B cell (primary cell): ENCODE measurements around the gene CTNS. TPM values are rescaled to one million over a fixed set of nuclear protein-coding genes. Genes with fewer than 3 reads are reported as not detected.

Source experiments
- ATAC-seq: fragments of 200-7000 bp; cut with Tn5 transposase; one replicate; pipeline ENCODE4 v1.10.0; 2021; ENCODE audit warnings: low read depth, mild to moderate bottlenecking, moderate number of reproducible peaks, moderate library complexity
- CTCF ChIA-PET: fragments of 350-600 bp; sonication (Branson Sonifier 250); formaldehyde crosslinking; loops from one replicate; lab custom pipeline; 2021; ENCODE audit warnings: antibody characterized with exemption, inconsistent platforms; lab: Charles Lee
- POLR2A ChIA-PET: fragments of 350-600 bp; sonication (Branson Sonifier 250); formaldehyde crosslinking; loops from one replicate; lab custom pipeline; 2021; ENCODE audit warnings: antibody characterized with exemption; lab: Charles Lee
- DNase-seq: peaks from one replicate; pipeline ENCODE4 v3.0.0; 2013
- H2AFZ ChIP-seq: 2 replicates; pipeline ENCODE4 v1.6.1; 2012; ENCODE audit warnings: mild to moderate bottlenecking, low read depth, low read length; ENCODE audit not compliant: insufficient read depth, poor library complexity, severe bottlenecking
- H3K27ac ChIP-seq, 2 donors: 1 replicate in 1 of 2; 2 replicates in 1 of 2; pipeline ENCODE4 v1.5.1; 2012 to 2013; ENCODE audit warnings: low read length in 2 of 2, mild to moderate bottlenecking in 2 of 2, moderate library complexity in 1 of 2
- H3K27me3 ChIP-seq, 4 experiments: fragments of 200-600 bp in 1 of 4; sonication (generic) in 1 of 4; replicated peaks in 1 of 4; 1 replicate in 2 of 4; 2 replicates in 2 of 4; pipeline versions ENCODE4 v1.6.1 to v1.7.0; 2013 to 2016; ENCODE audit warnings: low read length in 3 of 4, mild to moderate bottlenecking in 2 of 4, mixed read lengths in 1 of 4, moderate library complexity in 1 of 4; ENCODE audit not compliant: insufficient read depth in 4 of 4, control insufficient read depth in 3 of 4; ENCODE audit errors: control extremely low read depth in 1 of 4
- H3K36me3 ChIP-seq, 2 experiments: replicated peaks in 1 of 2; 1 replicate in 1 of 2; 2 replicates in 1 of 2; pipeline versions ENCODE4 v1.6.1 to v1.7.1; 2013; ENCODE audit warnings: low read length in 1 of 2; ENCODE audit not compliant: insufficient read depth in 2 of 2, control insufficient read depth in 1 of 2; ENCODE audit errors: control extremely low read depth in 1 of 2, extremely low read depth in 1 of 2
- H3K4me1 ChIP-seq, 2 donors: fragments of 200-600 bp in 1 of 2; sonication (generic) in 1 of 2; 1 replicate in 1 of 2; 2 replicates in 1 of 2; pipeline versions ENCODE4 v1.5.1 to v1.6.1; 2013 to 2017; ENCODE audit warnings: low read length in 2 of 2; ENCODE audit not compliant: control insufficient read depth in 2 of 2, insufficient read depth in 2 of 2
- H3K4me2 ChIP-seq: replicated peaks from 2 replicates; pipeline ENCODE3; 2012; ENCODE audit warnings: mild to moderate bottlenecking, low read depth, low read length; ENCODE audit not compliant: poor library complexity, severe bottlenecking
- H3K4me3 ChIP-seq, 5 experiments: fragments of 200-600 bp in 1 of 5; sonication (generic) in 1 of 5; 1 replicate in 3 of 5; 2 replicates in 2 of 5; pipeline versions ENCODE4 v1.5.1 to v1.7.0; 2011 to 2016; ENCODE audit warnings: low read length in 4 of 5, mild to moderate bottlenecking in 4 of 5, low read depth in 2 of 5, control low read depth in 1 of 5, moderate library complexity in 1 of 5; ENCODE audit not compliant: insufficient read depth in 1 of 5; ENCODE audit errors: control extremely low read depth in 1 of 5, extremely low read depth in 1 of 5
- H3K79me2 ChIP-seq: fragments of 200-600 bp; sonication (generic); one replicate; pipeline ENCODE4 v1.6.0; 2016; ENCODE audit warnings: low read length; ENCODE audit not compliant: control insufficient read depth, insufficient read depth
- H3K9ac ChIP-seq: fragments of 200-600 bp; sonication (generic); 2 replicates; pipeline ENCODE4 v1.6.1; 2017; ENCODE audit warnings: mild to moderate bottlenecking, low read length, moderate library complexity
- H3K9me3 ChIP-seq, 3 donors: one replicate each; pipeline versions ENCODE4 v1.6.1 to v1.7.1; 2013; ENCODE audit warnings: low read length in 2 of 3; ENCODE audit not compliant: control insufficient read depth in 2 of 3, insufficient read depth in 1 of 3; ENCODE audit errors: control extremely low read depth in 1 of 3
- H4K20me1 ChIP-seq: 2 replicates; pipeline ENCODE4 v1.6.0; 2012; ENCODE audit warnings: mild to moderate bottlenecking, low read length; ENCODE audit not compliant: insufficient read depth, control insufficient read depth, poor library complexity, severe bottlenecking
- H3K27ac Mint-ChIP-seq: one replicate; pipeline ENCODE4 v1.8.0; 2021; ENCODE audit warnings: mixed read lengths
- H3K27me3 Mint-ChIP-seq: one replicate; pipeline ENCODE4 v1.8.0; 2021; ENCODE audit warnings: mixed read lengths
- H3K4me1 Mint-ChIP-seq: one replicate; pipeline ENCODE4 v1.8.0; 2021; ENCODE audit warnings: mixed read lengths
- H3K4me3 Mint-ChIP-seq: one replicate; pipeline ENCODE4 v1.8.0; 2021; ENCODE audit warnings: mixed read lengths
- H3K9me3 Mint-ChIP-seq: one replicate; pipeline ENCODE4 v1.8.0; 2022; ENCODE audit warnings: mixed read lengths; ENCODE audit not compliant: insufficient read depth
- EZH2 ChIP-seq: IDR thresholded peaks from 2 replicates; pipeline ENCODE4 v1.6.1; 2012; ENCODE audit warnings: borderline replicate concordance, low read depth, mild to moderate bottlenecking, moderate library complexity, low read length; ENCODE audit not compliant: insufficient read depth, poor library complexity, severe bottlenecking
- WGBS: methylation state at CpG from one replicate; pipeline ENCODE4 v1.1.5; 2013; ENCODE audit warnings: missing lambda C conversion rate; ENCODE audit not compliant: insufficient coverage; 5-methylcytosine and 5-hydroxymethylcytosine counted together
- intact Hi-C: fragments of 100-400 bp; cut with micrococcal nuclease; formaldehyde crosslinking; loops from one replicate; pipeline ENCODE4 v1.10.0; 2022
- polyA plus RNA-seq: library from polyadenylated mRNA; depleted of rRNA; stranded (reverse); fragments of >200 nt; gene quantifications from 2 replicates; pipeline ENCODE4 v1.2.3, GENCODE V29; 2012
- total RNA-seq, 2 donors: library from RNA; stranded (reverse); fragments of 120-200 nt in 1 of 2; gene quantifications; 1 replicate in 1 of 2; 2 replicates in 1 of 2; pipeline versions ENCODE4 v1.2.3 to v1.2.4, GENCODE V29; 2013 to 2022
- TF ChIP-seq, protein P1 (sequence below): fragments of 200-600 bp; IDR thresholded peaks from one replicate; pipeline ENCODE4 v1.8.0; 2022; ENCODE audit warnings: antibody characterized with exemption, mild to moderate bottlenecking

Gene CTNS
- total and polyA plus RNA-seq, 2 donors (not counting 1 experiment from before 2014, with no cell fraction given) = 11.6 to 24.7 TPM

DNA sequence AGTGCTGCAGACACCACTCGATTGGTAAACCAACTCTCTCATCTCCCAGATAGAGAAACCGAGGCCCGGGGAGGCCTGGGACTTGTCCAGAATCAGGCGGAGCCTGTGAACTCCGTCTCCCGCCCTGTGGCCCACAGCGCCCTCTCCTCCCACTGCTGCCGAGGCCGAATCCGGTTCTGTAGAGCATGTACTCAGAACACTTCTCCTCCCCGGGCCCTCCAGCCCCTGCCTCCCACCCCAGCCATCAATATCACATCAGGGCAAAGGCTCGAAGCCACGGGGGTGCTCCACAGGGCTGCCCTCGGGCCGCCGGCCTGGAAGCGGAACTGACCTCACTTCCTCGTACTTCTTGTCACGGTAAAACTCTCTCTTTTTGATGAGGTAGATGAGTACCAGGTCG lies 45.0 kb downstream of the CTNS start:
- WGBS = 91% methylated on average over 13 of the region's 20 CpGs
- Histone ChIP-seq H3K27me3 (no peaks in the 10 kb centered on the region), H3K4me3 (no peak overlapping the region), H3K27ac (peak overlapping the region; percentile 36 to 56), H3K4me2 (no peak overlapping the region), H3K79me2 (peaks cover 29% of the 10 kb centered on the region), H3K4me1 (peaks cover 17 to 47% of the 10 kb centered on the region in 2 donors), H4K20me1 (peaks cover 79% of the 10 kb centered on the region), H3K9ac (no peak overlapping the region), H3K9me3 (peaks cover 0 to 7% (median 0%) of the 10 kb centered on the region in 3 donors), H3K36me3 (peaks cover 0 to 70% of the 10 kb centered on the region in 2 experiments), H2AFZ (no peak overlapping the region)
- ChIA-PET CTCF (interaction anchor here (1.2 to 5.2 kb wide), 5 partner anchors 11 to 145 kb away, joined by 3 to 184 read pairs (median 38); partner anchors contain the start of gene P2RX5), POLR2A (interaction anchor here (0.6 to 1.5 kb wide), 2 partner anchors 13 to 57 kb away, joined by 4 read pairs; no protein-coding TSS in a partner anchor)
- Mint-ChIP-seq H3K4me3 (no peak overlapping the region), H3K27me3 (no peaks in the 10 kb centered on the region), H3K9me3 (no peaks in the 10 kb centered on the region), H3K4me1 (peaks cover 44% of the 10 kb centered on the region), H3K27ac (peak overlapping the region; percentile 71)
- TF ChIP-seq, protein P1, sequence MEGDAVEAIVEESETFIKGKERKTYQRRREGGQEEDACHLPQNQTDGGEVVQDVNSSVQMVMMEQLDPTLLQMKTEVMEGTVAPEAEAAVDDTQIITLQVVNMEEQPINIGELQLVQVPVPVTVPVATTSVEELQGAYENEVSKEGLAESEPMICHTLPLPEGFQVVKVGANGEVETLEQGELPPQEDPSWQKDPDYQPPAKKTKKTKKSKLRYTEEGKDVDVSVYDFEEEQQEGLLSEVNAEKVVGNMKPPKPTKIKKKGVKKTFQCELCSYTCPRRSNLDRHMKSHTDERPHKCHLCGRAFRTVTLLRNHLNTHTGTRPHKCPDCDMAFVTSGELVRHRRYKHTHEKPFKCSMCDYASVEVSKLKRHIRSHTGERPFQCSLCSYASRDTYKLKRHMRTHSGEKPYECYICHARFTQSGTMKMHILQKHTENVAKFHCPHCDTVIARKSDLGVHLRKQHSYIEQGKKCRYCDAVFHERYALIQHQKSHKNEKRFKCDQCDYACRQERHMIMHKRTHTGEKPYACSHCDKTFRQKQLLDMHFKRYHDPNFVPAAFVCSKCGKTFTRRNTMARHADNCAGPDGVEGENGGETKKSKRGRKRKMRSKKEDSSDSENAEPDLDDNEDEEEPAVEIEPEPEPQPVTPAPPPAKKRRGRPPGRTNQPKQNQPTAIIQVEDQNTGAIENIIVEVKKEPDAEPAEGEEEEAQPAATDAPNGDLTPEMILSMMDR = no peak
- TF ChIP-seq EZH2 = no peak
- DNase-seq (no peak), ATAC-seq (no peak)
- intact Hi-C loops = no loop called here

GRCh38 chr17:3682033-3682432 lies 45.5 kb downstream of the CTNS start:
- Histone ChIP-seq H2AFZ (no peak overlapping the region), H3K79me2 (peaks cover 29% of the 10 kb centered on the region), H3K27ac (peak overlapping the region; percentile 36 to 56), H3K9ac (no peak overlapping the region), H3K4me3 (no peak overlapping the region), H3K9me3 (peaks cover 0 to 7% (median 0%) of the 10 kb centered on the region in 3 donors), H3K36me3 (peaks cover 0 to 68% of the 10 kb centered on the region in 2 experiments), H4K20me1 (peaks cover 77% of the 10 kb centered on the region), H3K4me2 (no peak overlapping the region), H3K4me1 (peaks cover 17 to 47% of the 10 kb centered on the region in 2 donors), H3K27me3 (no peaks in the 10 kb centered on the region)
- ChIA-PET CTCF (interaction anchor here (0.6 to 5.2 kb wide), 15 partner anchors 11 to 1115 kb away, joined by 3 to 184 read pairs (median 6); partner anchors contain the start of genes NCBP3 and P2RX5), POLR2A (interaction anchor here (0.6 to 1.5 kb wide), 4 partner anchors 13 to 56 kb away, joined by 4 to 10 read pairs (median 4); no protein-coding TSS in a partner anchor)
- peaks cover 44% of the 10 kb centered on the region for H3K4me1 Mint-ChIP-seq
- H3K27me3 Mint-ChIP-seq = no peaks in the 10 kb centered on the region
- WGBS = 95% methylated on average over 11 of the region's 12 CpGs
- no peak for TF ChIP-seq EZH2
- TF ChIP-seq, protein P1 = no peak
- DNase-seq = no peak
- intact Hi-C loops = loop anchor here (2.0 kb wide), 5 partner anchors 13 to 145 kb away; partner anchors contain the start of genes EMC6, HASPIN and TAX1BP3
- no peak overlapping the region for H3K4me3 Mint-ChIP-seq
- no peak for ATAC-seq
- peak overlapping the region; percentile 71 for H3K27ac Mint-ChIP-seq
- H3K9me3 Mint-ChIP-seq = no peaks in the 10 kb centered on the region
